Bronchial epithelial cell (primary cell): ENCODE data around the gene YPEL3. TPM values are rescaled to one million over a fixed set of nuclear protein-coding genes. Genes with fewer than 3 reads are reported as not detected.

Source experiments
- DNase-seq: peaks from one replicate; pipeline ENCODE4 v3.0.0-alpha.2; 2010; ENCODE audit warnings: low read depth
- FAIRE-seq: peaks from 2 replicates; lab custom pipeline; 2011; peaks lifted over from hg19 to GRCh38; lab: Jason Lieb, UNC
- H3K27me3 ChIP-seq: 2 replicates; pipeline ENCODE4 v1.5.1; 2011; ENCODE audit warnings: low read length; ENCODE audit not compliant: control insufficient read depth, insufficient read depth
- H3K36me3 ChIP-seq: 2 replicates; pipeline ENCODE4 v1.5.1; 2011; ENCODE audit warnings: low read length; ENCODE audit not compliant: control insufficient read depth, insufficient read depth
- H3K4me3 ChIP-seq: 2 replicates; pipeline ENCODE4 v1.5.1; 2011; ENCODE audit warnings: mild to moderate bottlenecking, low read depth, low read length, control low read depth
- CTCF ChIP-seq: IDR thresholded peaks from 2 replicates; pipeline ENCODE4 v1.5.1; 2011; ENCODE audit warnings: mild to moderate bottlenecking, moderate library complexity, low read length, control low read depth, inconsistent platforms; ENCODE audit not compliant: insufficient read depth, severe bottlenecking
- total RNA-seq: library from RNA; depleted of rRNA; stranded (reverse); fragments of >200 nt; gene quantifications from 2 replicates; pipeline ENCODE4 v1.2.1, GENCODE V29; 2014

Gene YPEL3
- total RNA-seq, 1 donor from 2014 or later = 3.7 TPM

DNA sequence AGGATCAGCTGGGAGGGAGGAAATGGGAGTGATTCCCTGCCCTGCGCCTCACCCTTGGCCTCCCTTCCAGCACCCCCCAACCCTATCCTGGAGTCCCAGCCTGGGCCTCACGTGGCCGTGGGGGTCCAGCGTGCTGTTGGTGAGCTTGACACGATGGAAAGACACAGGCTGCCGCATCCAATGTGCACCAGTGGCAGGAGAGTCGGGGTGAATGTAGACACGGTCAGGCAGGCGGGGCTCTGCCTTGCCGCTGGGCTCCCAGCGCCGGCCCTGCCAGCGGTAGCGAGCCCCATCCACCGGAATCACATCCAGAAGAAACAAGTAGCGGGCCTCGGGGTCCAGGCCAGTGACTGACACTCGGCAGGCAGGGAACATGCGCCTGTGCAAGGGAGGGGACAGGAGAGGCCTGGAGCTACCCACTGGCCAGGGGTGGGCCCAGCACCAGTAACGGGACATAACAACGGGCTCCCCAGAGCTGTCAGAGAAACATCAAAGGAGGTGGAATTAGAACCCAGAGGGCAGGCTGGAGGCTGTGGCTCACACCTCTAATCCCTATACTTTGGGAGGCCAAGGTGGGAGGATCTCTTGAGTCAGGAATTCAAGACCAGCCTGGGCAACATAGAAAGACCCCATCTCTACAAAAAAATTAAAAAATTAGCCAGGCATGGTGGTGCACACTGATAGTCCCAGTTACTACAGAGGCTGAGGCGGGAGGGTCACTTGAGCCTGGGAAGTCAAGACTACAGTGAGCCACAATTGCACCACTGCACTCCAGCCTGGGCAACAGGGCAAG is 7.0 kb downstream of the YPEL3 start:
- no peak overlapping the region for H3K4me3 ChIP-seq
- no peaks in the 10 kb centered on the region for H3K27me3 ChIP-seq
- H3K36me3 ChIP-seq = peaks cover 10% of the 10 kb centered on the region
- DNase-seq = no peak
- FAIRE-seq = no peak
- TF ChIP-seq CTCF = no peak

DNA sequence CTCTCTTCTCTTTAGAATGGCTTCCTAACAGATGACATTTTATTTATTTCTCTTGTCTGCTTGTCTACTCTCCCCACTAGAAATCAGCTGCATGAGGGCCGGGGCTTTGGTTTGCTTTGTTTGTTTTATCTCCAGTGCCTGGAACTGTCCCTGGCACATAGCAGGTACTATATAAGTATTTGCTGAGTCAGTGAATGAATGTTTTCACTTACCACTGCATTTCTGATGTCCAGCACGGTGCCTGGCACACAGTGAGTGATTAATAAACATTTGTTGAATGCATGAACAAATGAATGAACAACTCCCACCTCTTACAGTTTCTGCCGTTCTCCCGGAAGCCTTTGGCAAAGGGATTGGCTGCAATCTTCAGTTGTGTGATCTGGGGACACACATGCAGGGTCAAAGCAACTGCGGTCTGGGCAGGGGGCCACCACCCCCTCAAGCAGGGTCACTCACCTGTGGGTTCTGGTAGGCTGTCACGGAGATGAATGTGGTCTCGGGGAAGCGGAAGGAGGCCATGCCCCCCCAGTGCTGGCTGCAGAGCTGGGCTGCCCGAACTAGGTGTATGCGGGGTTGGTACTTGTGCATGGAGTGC is 7.7 kb downstream of the YPEL3 start:
- DNase-seq = no peak
- no peaks in the 10 kb centered on the region for H3K27me3 ChIP-seq
- no peak overlapping the region for H3K4me3 ChIP-seq
- FAIRE-seq = no peak
- peaks cover 16% of the 10 kb centered on the region for H3K36me3 ChIP-seq
- no peak for TF ChIP-seq CTCF

GRCh38 chr16:30087181-30087898 is 8.7 kb downstream of the YPEL3 start:
- peak; percentile 32 for FAIRE-seq

DNA sequence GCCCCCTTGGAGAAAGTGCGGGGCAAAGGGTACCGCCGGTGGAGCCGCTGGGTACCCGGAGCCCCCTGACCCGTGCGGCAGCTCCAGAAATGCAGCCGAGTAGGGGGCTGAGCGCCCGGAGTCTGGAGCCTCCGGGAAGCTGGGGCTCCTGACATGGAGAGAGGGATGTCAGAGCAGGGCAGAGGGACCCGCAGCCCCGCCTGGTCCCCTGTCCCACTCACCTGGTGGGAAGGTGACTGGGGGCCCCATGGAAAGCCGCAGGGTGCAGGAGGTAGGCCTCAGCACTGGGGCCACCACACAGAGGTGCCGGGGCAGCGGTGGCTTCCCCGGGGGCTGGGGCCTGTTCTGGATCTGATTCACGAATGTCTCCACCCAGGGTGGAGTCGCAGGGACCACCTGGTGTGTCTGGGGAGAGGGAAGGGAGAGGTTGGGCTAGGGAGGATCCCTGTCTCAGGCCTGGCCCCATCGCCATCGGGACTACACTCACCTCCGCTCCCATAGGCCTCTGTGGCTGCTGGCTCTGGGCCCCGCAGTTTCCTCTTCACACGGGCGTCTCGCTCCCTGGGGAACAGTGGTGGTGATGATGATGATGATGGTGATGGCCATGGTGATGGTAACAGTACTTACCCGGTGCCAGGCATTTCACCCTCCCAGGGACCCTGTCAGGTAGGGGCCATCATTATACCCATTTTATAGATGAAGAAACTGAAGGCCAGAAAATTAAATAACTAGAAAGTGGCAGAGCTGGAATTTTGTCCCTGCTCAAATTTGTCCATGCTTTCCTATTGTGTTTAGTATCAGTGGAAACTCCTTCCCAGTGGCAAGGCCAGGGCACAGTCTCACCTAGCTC is 9.5 kb downstream of the YPEL3 start:
- no peak for TF ChIP-seq CTCF
- Histone ChIP-seq H3K27me3 (no peaks in the 10 kb centered on the region), H3K36me3 (peaks cover 29% of the 10 kb centered on the region), H3K4me3 (no peak overlapping the region)
- no peak for FAIRE-seq
- DNase-seq = no peak

More at GRCh38 chr16:30087181-30087898, 8.7 kb downstream of the YPEL3 start:
- no peak for TF ChIP-seq CTCF
- Histone ChIP-seq H3K4me3 (no peak overlapping the region), H3K27me3 (no peaks in the 10 kb centered on the region), H3K36me3 (peaks cover 25% of the 10 kb centered on the region)
- no peak for DNase-seq

DNA sequence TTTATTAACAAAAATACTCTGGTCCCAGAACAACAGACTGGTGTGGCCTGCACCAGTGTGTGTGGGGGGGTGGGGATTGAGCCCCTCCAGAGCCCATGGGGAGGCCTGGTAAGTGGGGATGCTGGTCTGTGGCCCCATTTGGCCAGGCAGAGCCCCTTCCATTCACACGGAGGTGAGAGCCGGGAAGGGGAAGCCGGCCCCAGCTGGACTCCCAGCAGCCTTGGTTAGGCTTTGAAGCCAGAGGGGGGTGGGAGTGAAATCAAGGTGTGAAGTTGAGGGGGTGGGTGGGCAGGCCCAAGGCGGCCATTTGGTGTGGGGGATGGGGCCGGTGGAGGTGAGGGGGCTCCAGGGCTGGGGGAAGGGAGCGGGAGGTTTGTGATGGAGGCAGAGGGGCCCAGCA is 10.2 kb downstream of the YPEL3 start:
- FAIRE-seq (no peak), DNase-seq (no peak)
- Histone ChIP-seq H3K36me3 (peaks cover 33% of the 10 kb centered on the region), H3K27me3 (no peaks in the 10 kb centered on the region), H3K4me3 (no peak overlapping the region)
- TF ChIP-seq CTCF = no peak
